D721Med (cell line): ENCODE data around the gene YY1.

ENCODE experiments used
- DNase-seq: peaks from one replicate; pipeline ENCODE4 v3.0.0; 2011; ENCODE audit warnings: low spot score; ENCODE audit not compliant: insufficient read length
- FAIRE-seq: peaks from 2 replicates; lab custom pipeline; 2011; peaks lifted over from hg19 to GRCh38; lab: Jason Lieb, UNC
- CTCF ChIP-seq: IDR thresholded peaks from 2 replicates; pipeline ENCODE4 v1.5.1; 2012; ENCODE audit warnings: mild to moderate bottlenecking, control low read depth; ENCODE audit not compliant: insufficient read depth; ENCODE audit errors: missing control alignments

The YY1 gene

GRCh38 chr14:100328495-100329163 is 89.7 kb downstream of the YY1 start:
- FAIRE-seq, result no peak
- no peak for DNase-seq
- no peak for TF ChIP-seq CTCF

DNA sequence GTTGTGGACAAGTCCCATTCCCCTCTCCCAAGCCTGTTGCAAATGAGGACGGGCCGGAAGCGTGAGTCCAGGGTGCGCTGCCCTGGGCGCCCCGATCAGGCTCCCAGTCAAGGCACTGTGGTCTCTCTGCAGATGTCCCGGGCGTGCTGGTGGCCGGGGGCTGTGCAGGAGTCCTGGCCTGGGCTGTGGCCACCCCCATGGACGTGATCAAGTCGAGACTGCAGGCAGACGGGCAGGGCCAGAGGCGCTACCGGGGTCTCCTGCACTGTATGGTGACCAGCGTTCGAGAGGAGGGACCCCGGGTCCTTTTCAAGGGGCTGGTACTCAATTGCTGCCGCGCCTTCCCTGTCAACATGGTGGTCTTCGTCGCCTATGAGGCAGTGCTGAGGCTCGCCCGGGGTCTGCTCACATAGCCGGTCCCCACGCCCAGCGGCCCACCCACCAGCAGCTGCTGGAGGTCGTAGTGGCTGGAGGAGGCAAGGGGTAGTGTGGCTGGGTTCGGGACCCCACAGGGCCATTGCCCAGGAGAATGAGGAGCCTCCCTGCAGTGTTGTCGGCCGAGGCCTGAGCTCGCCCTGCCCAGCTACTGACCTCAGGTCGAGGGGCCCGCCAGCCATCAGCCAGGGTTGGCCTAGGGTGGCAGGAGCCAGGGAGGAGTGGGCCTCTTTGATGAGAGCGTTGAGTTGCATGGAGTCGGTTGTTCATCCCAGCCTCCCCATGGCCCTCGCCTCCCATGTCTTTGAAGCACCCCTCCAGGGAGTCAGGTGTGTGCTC is 90.5 kb downstream of the YY1 start:
- no peak for DNase-seq
- FAIRE-seq, result no peak
- TF ChIP-seq CTCF, result no peak

- no peak for FAIRE-seq
- no peak for TF ChIP-seq CTCF
- no peak for DNase-seq
These were observed 91.0 kb downstream of the YY1 start for GRCh38 chr14:100330007-100330344.

DNA sequence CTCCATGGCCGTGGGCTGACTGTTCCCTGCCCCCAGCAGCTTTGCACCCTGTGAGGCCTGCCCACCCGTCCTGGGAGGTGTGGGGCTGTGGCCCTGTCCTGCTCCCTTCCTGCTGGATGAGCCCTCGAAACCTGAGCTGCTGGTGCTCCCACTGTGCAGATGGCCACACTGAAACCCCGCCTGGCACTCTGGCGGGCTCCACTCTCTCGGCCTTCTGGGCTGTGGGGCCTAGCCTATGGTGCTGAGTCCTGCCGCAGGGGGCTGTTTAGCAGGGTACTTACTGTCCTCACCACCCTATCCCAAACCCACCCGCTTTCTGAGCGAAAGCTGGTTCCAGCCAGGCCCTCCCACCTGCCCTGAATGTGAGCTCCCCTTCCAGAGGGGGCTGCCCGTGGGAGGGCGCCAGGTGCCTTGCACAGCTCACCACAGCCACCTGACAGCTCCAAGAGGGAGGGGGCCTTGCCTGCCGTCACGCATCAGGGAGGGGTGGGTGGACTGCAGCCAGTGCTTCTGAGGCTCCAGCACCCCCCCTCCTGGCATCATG is 91.5 kb downstream of the YY1 start:
- FAIRE-seq (no peak), DNase-seq (no peak)
- TF ChIP-seq CTCF, result no peak

GRCh38 chr14:100332071-100332639 is 93.2 kb downstream of the YY1 start:
- FAIRE-seq (no peak), DNase-seq (no peak)
- no peak for TF ChIP-seq CTCF
